Measurements from ENCODE around the gene ZBTB47.

Gene ZBTB47

DNA sequence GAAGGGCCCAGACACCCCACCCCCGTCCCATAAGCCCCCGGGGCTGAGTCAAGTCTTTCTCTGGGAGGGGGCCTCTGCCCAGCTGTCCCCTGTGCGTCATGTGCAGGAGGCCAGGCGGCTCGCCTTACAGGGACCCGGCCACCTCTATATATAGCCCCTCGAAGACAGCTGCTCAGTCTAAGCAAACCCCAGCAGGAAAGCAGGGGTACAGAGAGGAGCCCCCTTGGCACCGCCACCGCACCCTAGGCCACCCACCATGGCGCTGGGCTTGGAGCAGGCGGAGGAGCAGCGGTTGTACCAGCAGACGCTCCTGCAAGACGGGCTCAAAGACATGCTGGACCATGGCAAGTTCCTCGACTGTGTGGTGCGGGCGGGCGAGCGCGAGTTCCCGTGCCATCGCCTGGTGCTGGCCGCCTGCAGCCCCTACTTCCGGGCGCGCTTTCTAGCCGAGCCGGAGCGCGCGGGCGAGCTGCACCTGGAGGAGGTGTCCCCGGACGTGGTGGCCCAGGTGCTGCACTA, 31.9 kb downstream of the ZBTB47 start, which contains the start of gene KLHL40:
TSS of gene KLHL40 (plus strand) at position 175 of the 519 bp plus-strand sequence. CDS start at position 257, 82 bp downstream.
- DNase-seq (ENCODE audit: low spot score), result no peak

GRCh38 chr3:42685891-42686820, 32.7 kb downstream of the ZBTB47 start:
- DNase-seq (ENCODE audit: low spot score), result no peak

- DNase-seq (ENCODE audit: low spot score), result no peak
Observed at GRCh38 chr3:42686832-42687650, 33.5 kb downstream of the ZBTB47 start.

DNA sequence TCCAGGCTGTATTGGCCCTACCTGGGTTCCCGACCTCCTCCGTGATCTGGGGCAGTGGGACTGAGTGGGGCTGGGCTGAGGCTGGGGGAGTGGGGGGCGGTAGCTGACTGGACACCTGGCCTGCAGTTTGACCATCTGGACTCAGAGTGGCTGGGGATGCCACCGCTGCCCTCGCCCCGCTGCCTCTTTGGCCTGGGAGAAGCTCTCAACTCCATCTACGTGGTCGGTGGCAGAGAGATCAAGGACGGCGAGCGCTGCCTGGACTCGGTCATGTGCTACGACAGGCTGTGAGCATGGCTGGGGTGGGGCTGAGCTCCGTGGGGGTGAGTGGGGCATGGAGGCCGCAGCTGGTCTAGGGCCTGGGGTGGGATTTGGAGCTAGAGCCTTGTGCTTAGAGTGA, 34.5 kb downstream of the ZBTB47 start:
- no peak for DNase-seq (ENCODE audit: low spot score)

- no peak for DNase-seq (ENCODE audit: low spot score)
Observed at GRCh38 chr3:42688487-42689420, 35.3 kb downstream of the ZBTB47 start.

DNA sequence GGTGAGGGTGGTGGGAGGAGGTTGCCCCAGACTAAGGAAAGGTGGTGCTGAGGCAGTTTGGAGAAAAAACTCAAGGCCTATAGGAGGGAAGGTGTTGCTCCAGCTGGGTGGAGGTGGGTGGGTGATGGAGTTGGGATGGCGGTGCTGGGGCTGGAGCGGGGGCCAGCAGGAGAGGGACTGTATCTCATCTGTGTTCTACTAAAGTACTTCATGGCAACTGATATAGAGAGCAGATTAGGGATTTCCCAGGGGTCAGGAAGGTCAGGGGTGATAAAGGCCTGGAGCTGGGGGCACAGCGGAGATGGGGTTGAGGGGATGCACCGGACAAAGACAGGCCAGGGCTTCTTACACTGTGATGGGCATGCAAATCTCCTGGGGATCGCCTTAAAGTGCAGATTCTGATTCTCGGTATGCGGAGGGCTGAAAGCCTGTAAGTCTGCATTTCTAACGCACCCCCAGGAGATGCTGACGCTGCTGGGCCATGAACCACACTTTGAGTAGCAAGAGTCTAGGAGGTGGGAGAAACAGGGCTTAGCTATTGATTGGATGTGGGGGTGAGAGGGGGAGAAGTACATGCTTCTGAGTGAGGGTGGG, 36.0 kb downstream of the ZBTB47 start:
- DNase-seq (ENCODE audit: low spot score), result no peak

DNA sequence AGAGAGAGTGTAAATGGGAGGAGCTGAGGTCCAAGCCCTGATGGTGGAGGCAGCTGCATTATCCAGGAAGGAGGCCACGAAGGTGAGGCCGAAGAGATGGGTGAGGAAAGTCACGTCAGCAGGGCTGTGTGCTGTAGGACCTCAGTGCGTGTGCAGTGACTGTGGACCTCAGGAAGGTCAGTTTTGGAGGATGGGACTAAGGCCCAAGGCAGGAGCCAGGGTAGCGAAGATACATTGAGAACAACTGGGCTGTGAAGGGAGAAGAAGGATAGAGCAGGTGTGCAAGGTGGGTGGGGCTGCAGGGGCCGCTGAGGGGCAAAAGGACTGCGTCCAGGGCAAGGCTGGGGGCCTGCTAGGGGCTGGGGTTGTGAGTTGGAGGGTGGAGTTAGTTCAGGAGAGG, 36.7 kb downstream of the ZBTB47 start:
- no peak for DNase-seq (ENCODE audit: low spot score)

DNA sequence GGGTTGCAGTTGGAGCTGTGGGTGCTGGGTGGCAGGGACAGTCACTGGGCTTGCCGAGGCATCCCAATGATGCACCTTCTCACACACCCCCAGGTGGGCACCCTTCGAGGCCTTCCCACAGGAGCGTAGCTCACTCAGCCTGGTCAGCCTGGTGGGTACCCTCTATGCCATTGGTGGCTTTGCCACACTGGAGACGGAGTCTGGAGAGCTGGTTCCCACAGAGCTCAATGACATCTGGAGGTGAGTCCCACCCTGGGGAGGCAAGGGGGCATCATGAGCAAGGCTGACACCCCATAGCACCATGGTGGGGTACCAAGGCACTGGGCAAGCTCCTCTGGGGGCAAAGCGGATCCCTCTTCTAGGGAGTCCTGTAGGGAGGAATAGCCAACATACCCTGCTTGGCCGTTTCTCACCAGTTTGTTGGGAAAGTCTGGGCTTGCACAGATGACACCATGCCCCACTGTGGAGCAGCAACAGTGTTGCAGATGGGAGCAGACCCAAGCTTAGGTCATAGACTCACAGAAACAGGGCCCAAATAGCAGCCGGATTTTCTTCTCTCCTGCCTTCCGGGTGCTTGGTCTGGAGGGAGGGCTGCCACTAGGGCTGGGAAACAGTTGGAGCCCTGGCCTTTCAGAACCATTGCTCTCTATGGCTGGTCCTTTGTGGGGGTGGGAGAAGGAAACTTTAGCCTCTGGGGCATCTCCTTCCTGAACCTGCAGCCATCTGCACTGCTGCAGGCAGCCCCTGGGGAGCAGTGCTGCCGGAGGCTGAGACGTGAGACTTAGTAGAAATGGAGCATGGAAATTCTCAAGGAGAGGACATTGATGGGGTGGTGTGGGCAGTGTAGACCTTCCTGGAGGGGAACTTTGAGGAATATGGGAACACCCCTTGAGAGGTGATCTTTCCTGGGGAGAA, 37.5 kb downstream of the ZBTB47 start:
- peak; percentile 35 for DNase-seq (ENCODE audit: low spot score)

DNA sequence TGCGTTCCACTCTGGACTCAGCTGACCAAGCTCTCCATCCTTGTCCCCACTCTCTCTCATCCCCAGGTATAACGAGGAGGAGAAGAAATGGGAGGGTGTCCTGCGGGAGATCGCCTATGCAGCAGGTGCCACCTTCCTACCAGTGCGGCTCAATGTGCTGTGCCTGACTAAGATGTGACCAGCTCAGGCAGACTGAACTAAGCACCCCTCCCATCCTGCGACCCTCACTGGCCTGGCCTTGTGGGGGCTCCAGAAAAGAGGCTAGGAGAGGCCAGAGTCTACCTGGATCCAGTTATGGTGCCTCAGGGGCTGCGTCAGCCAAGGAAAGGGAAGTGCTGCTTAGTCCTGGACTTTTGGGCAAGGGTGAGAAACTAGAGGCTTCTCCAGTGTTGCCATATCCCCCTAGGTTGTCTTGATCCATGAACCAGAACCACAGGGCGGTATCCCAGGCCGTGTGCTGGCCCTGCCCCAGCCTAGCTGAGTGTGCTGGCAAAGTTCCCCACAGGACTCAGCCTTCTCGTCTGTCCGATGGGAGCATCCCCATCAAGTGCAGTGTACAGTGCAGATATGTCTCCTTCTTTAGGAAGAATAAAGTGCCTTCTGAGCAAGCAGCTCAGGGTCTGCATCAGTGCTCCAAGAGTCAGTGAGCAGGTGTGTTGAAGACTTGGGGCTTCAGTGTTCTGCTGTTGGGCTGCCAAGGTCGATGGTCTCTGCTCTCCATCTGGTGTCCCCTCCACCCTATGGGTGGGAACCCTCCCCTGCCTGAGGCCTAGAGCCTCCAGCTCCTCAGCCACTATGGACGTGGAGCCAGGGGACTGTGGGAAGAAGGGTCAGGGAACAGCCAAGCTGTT, 38.5 kb downstream of the ZBTB47 start:
- peak; percentile 22 for DNase-seq (ENCODE audit: low spot score)

- peak; percentile 17 for DNase-seq (ENCODE audit: low spot score)
Observed at GRCh38 chr3:42692667-42693529, 39.4 kb downstream of the ZBTB47 start.

- no peak for DNase-seq (ENCODE audit: low spot score)
Observed at GRCh38 chr3:42693530-42693930, 40.0 kb downstream of the ZBTB47 start.

DNA sequence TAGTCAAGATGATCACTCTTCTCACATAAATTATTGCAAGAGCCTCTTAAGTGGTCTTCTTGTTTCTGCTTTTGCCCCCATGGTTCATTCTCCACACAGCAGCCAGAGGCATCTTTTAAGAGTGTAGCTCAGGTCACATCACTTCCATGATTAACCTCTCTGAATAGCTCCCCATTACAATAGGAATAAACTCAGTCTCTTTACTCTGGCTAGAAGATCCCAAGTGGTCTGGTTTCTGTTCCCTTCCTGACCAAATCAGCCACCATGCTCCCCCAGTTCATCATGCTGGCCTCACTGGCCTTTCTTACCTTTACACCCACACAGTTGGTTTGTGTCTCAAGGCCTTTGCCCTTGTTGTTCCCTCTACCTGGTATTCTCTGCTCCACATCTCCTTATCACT, 40.9 kb downstream of the ZBTB47 start:
- DNase-seq (ENCODE audit: low spot score), result no peak

DNA sequence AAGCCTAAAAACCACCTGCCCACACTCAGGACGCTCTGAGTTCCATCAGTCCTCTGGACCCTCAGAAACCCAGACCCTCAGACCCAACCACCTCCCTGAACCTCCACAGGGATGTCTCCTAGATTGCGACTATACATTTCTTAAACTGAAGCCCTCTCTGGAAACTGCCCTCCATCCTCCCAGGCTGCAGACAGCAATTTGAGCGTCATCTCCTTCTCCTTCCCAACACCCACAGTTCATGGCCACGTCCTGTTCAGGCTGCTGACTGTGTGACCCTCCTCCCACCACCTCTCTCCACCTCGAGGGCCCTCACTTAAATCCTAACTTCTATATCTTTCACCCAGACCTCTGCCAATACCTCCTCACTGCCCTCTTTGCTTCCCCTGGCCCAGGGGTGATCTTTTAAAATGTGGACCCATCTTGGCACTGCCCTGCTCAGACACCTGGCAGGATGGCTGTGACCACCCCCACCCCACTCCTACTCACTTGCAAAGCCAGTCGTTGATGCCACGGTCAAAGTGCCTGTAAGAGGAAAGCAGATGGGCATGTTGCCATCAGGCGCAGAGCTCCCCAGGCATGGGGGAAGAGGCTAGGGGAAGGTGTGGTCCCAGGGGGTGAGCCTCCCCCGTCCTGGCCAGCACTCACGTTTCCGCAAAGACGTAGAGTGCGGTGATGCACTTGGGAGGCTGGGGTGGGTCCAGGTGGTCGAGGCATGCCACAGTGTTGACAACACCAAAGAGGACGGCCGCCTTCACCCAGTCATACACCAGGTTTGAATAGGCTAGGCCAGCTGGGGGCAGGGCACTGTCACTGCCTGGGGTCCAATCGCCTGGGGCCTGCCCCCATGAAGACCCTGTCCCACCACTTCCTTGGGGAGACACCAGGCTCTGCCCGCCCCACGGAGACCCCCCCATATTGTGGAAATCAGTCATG, 43.1 kb downstream of the ZBTB47 start:
- peak; percentile 24 for DNase-seq (ENCODE audit: low spot score)

DNA sequence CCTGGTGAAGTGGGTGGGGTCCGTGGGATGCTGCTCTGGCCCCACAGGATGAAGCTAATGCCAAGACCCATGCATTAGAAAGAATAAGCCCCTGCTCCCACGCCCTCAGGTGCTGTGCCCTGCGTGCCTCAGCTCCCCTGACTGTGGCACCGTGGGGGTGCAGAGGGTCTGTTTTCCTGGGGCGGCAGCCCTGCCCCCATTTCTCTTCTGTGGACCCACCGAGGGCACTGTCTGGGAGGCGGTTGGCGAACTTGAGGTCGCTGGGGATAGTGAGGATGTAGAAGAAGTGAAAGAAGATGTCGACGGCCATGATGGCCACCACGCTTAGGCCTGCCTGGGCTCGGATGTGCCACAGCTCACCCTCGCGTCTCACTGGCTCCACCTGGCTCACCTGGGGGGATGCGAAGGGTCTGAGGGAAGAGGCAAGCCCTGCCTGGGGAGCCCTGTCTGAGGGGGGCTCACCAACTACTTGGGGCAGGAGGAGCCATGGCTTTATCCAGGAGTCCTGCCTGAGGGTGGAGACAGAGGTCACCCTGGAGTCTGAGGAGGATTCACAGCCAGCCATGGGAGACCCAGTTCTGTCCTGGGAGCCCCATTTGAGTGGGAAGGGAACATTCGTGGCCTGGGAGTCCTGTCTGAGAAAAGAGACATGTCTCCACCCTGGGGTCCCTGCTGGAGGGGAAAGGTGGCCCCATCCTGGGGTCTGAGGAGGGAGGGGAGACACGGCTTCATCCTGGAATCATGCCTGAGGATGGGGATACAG, 44.0 kb downstream of the ZBTB47 start:
- DNase-seq (ENCODE audit: low spot score), result peak; percentile 25

DNA sequence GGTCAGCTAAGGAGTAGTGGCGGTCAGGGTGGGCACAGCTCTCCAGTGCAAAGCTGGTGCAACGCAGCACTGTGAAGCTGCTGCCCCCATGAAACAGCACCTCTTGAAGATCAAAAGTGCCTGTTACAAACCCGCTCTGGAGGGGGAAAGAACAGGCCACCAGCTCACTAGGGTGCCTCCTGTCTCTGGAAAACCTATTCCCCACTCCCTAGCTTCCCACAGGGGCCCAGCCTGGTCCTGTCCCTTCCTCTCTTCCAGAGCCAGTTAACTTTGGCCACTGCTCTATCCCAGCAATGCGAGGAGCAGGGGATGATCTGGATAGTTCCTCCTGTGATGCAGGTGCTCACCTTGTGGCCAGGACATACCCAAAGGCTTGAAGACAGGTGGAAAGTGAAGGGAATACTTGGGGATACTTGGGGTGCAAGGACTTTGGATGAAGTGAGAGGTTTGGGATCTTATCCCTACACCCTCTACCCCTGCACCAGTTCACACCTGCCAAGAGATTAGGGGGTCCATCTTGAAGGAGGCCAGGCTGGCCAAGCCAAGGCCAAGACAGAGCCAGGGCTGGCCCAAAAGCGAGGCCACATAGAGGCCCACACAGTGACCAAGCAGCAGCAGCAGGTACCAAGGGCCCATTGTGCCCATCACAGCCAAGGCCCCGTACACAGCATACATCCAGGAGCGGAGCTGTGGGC, 44.9 kb downstream of the ZBTB47 start:
- peak; percentile 18 for DNase-seq (ENCODE audit: low spot score)

DNA sequence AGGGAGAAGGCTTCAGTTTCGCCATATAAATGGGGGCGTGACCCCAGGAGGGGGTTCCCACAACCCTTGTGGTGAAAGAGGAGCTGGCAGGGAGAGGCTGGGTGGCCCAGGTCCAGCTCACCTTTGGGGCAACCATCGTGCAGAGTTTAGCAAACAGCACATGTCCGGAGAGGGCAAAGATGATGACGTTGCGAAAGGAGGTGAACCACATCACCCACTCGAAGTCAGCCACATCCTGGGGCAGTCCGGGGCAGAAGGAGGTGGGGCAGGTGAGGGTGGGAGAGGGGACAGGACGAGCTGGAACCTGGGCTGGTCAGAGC, 45.4 kb downstream of the ZBTB47 start:
- DNase-seq (ENCODE audit: low spot score), result peak; percentile 18
